GM12878 (cell line): ENCODE data around the gene TMEM131L. TPM values are rescaled to one million over a fixed set of nuclear protein-coding genes. Genes with fewer than 3 reads are reported as not detected.

Experiments used
- IKZF2 ChIP-seq, 2 experiments: fragments of 450-650 bp; IDR thresholded peaks; 2 replicates each; pipeline ENCODE4 v1.6.1; 2017; ENCODE audit warnings: mild to moderate bottlenecking in 2 of 2, moderate library complexity in 2 of 2
- IRF5 ChIP-seq: fragments of 450-650 bp; IDR thresholded peaks from 2 replicates; pipeline ENCODE4 v1.6.1; 2017; ENCODE audit warnings: borderline replicate concordance
- MAX ChIP-seq: IDR thresholded peaks from 2 replicates; pipeline ENCODE4 v1.6.1; 2012; ENCODE audit warnings: low read depth, low read length, improper control_type of control experiment
- MEF2A ChIP-seq: IDR thresholded peaks from 2 replicates; pipeline ENCODE4 v1.6.1; 2011; ENCODE audit warnings: low read depth, mild to moderate bottlenecking, low read length, moderate library complexity; ENCODE audit not compliant: insufficient read depth
- MXI1 ChIP-seq: fragments of 150-350 bp; IDR thresholded peaks from 2 replicates; pipeline ENCODE4 v1.6.1; 2011; ENCODE audit warnings: low read depth, mild to moderate bottlenecking, inconsistent platforms, low read length, improper control_type of control experiment
- NFIC ChIP-seq: IDR thresholded peaks from 2 replicates; pipeline ENCODE4 v1.6.1; 2012; ENCODE audit warnings: low read depth, mild to moderate bottlenecking, inconsistent platforms, low read length, moderate library complexity
- POLR2AphosphoS5 ChIP-seq: IDR thresholded peaks from 2 replicates; pipeline ENCODE4 v1.6.1; 2011; ENCODE audit warnings: mild to moderate bottlenecking, low read length, inconsistent platforms
- RFX5 ChIP-seq: IDR thresholded peaks from 2 replicates; pipeline ENCODE4 v1.6.1; 2011; ENCODE audit warnings: low read depth, low read length, improper control_type of control experiment
- STAT3 ChIP-seq: IDR thresholded peaks from 2 replicates; pipeline ENCODE4 v1.6.1; 2011; ENCODE audit warnings: low read depth, low read length, improper control_type of control experiment
- TAF1 ChIP-seq: IDR thresholded peaks from 2 replicates; pipeline ENCODE4 v1.6.1; 2011; ENCODE audit warnings: mild to moderate bottlenecking, low read depth, low read length, borderline replicate concordance
- TBL1XR1 ChIP-seq: IDR thresholded peaks from 2 replicates; pipeline ENCODE4 v1.6.1; 2012; ENCODE audit warnings: low read depth, low read length, improper control_type of control experiment
- ZBTB4 ChIP-seq: fragments of 450-650 bp; formaldehyde crosslinking; IDR thresholded peaks from 2 replicates; pipeline ENCODE4 v1.4.0; 2022; ENCODE audit warnings: mild to moderate bottlenecking, moderate library complexity
- ZNF384 ChIP-seq: IDR thresholded peaks from 2 replicates; pipeline ENCODE4 v1.6.1; 2012; ENCODE audit warnings: low read depth, mild to moderate bottlenecking, low read length, improper control_type of control experiment, borderline replicate concordance
- ZNF592 ChIP-seq: fragments of 450-650 bp; IDR thresholded peaks from 2 replicates; pipeline ENCODE4 v1.6.1; 2017; ENCODE audit warnings: mild to moderate bottlenecking, moderate library complexity
- polyA plus RNA-seq, 11 experiments: library from polyadenylated mRNA; depleted of rRNA in 4 of 11; unstranded in 6 of 11; stranded (reverse) in 5 of 11; fragments of >200 nt; fragmentation: Nextera tagmentation in 4 of 11; fragmentation: Illumina TruSeq in 1 of 11; extraction: Ambion mirVana in 4 of 11; extraction: Trizol in 1 of 11; gene quantifications; 1 replicate in 1 of 11; 2 replicates in 10 of 11; pipeline versions ENCODE4 v1.2.1 to v1.2.3, GENCODE V29; 2011 to 2016; ENCODE audit warnings: inconsistent platforms in 2 of 11, missing spikeins in 2 of 11, low read depth in 1 of 11
- total RNA-seq, 4 experiments: library from RNA; depleted of rRNA in 3 of 4; stranded (reverse); fragments of >200 nt in 3 of 4; fragmentation: Illumina TruSeq in 1 of 4; extraction: Trizol in 1 of 4; gene quantifications; 2 replicates each; pipeline versions ENCODE4 v1.2.1 to v1.2.3, GENCODE V29; 2013 to 2021
- TF ChIP-seq, protein P1 (sequence below): fragments of 450-650 bp; IDR thresholded peaks from 2 replicates; pipeline ENCODE4 v1.6.1; 2018; ENCODE audit warnings: borderline replicate concordance, mild to moderate bottlenecking; ENCODE audit not compliant: partially characterized antibody

Gene TMEM131L
- total and polyA plus RNA-seq, 10 of the 15 experiments (the other 5 are each of a cell fraction or from before 2014, with no cell fraction given) = 8.5 to 101 (median 74.4) TPM

- TF ChIP-seq TBL1XR1 (0 out of 2 replicates have a peak, but pooled peaks have one; percentile 27), POLR2AphosphoS5 (peak; percentile 62; the same call in 1 of the 2 replicates), IKZF2 (IDR thresholded peaks at IDR 0.05) (no peak), ZNF592 (no peak), TAF1 (peak; percentile 65; the same call in 1 of the 2 replicates), ZNF384 (no peak), MAX (no peak; the same call in 1 of the 2 replicates), RFX5 (no peak), MXI1 (peak; percentile 88), MEF2A (no peak), IRF5 (no peak), ZBTB4 (CRISPR knock-in tag) (no peak), STAT3 (no peak), NFIC (no peak)
- TF ChIP-seq, protein P1, sequence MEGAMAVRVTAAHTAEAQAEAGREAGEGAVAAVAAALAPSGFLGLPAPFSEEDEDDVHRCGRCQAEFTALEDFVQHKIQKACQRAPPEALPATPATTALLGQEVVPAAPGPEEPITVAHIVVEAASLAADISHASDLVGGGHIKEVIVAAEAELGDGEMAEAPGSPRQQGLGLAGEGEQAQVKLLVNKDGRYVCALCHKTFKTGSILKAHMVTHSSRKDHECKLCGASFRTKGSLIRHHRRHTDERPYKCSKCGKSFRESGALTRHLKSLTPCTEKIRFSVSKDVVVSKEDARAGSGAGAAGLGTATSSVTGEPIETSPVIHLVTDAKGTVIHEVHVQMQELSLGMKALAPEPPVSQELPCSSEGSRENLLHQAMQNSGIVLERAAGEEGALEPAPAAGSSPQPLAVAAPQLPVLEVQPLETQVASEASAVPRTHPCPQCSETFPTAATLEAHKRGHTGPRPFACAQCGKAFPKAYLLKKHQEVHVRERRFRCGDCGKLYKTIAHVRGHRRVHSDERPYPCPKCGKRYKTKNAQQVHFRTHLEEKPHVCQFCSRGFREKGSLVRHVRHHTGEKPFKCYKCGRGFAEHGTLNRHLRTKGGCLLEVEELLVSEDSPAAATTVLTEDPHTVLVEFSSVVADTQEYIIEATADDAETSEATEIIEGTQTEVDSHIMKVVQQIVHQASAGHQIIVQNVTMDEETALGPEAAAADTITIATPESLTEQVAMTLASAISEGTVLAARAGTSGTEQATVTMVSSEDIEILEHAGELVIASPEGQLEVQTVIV = no peak
Measured at GRCh38 chr4:153466081-153466948, at the start of gene TMEM131L (continued).
